HL-60 (cell line): Measurements from ENCODE around the gene HTATIP2.

Source experiments
- DNase-seq, 2 experiments: peaks; one replicate each; pipeline ENCODE4 v3.0.0-alpha.2; 2010 to 2020; ENCODE audit warnings: low read depth in 1 of 2, low spot score in 1 of 2
- H3K27ac ChIP-seq: fragments of 250-450 bp; sonication (Bioruptor Pico); replicated peaks from 2 replicates; pipeline ENCODE4 v1.5.1; 2020; ENCODE audit warnings: mild to moderate bottlenecking, moderate library complexity
- H3K27me3 ChIP-seq: fragments of 250-450 bp; sonication (Bioruptor Pico); 2 replicates; pipeline ENCODE4 v1.5.1; 2021; ENCODE audit warnings: mild to moderate bottlenecking, moderate library complexity; ENCODE audit not compliant: insufficient read depth, poor library complexity, severe bottlenecking
- H3K4me3 ChIP-seq: replicated peaks from 2 replicates; pipeline ENCODE4 v1.5.1; 2011; ENCODE audit warnings: mild to moderate bottlenecking, control low read depth, low read length; ENCODE audit not compliant: insufficient read depth
- CTCF ChIP-seq: IDR thresholded peaks from one replicate; pipeline ENCODE4 v1.5.1; 2011; ENCODE audit warnings: low read length, control low read depth, inconsistent platforms; ENCODE audit not compliant: insufficient read depth
- GABPA ChIP-seq: IDR thresholded peaks from 2 replicates; pipeline ENCODE4 v1.6.1; 2012; ENCODE audit warnings: low read depth
- POLR2AphosphoS5 ChIP-seq: IDR thresholded peaks from 2 replicates; pipeline ENCODE4 v1.6.1; 2012; ENCODE audit warnings: low read depth
- REST ChIP-seq: IDR thresholded peaks from 2 replicates; pipeline ENCODE4 v1.6.1; 2012; ENCODE audit warnings: low read depth; ENCODE audit not compliant: insufficient replicate concordance
- SPI1 ChIP-seq: IDR thresholded peaks from 2 replicates; pipeline ENCODE4 v1.6.1; 2012; ENCODE audit warnings: low read depth, mild to moderate bottlenecking, borderline replicate concordance

Gene HTATIP2

GRCh38 chr11:20367313-20367948 is 3.9 kb downstream of the HTATIP2 start:
- Histone ChIP-seq H3K27ac (no peak overlapping the region), H3K27me3 (no peaks in the 10 kb centered on the region), H3K4me3 (no peak overlapping the region)
- DNase-seq, result peak in 1 of 2 experiments; percentile 28
- TF ChIP-seq REST (no peak), GABPA (no peak), CTCF (no peak)

- Histone ChIP-seq H3K27me3 (no peaks in the 10 kb centered on the region), H3K4me3 (no peak overlapping the region), H3K27ac (no peak overlapping the region)
- TF ChIP-seq REST (no peak), GABPA (no peak), CTCF (no peak), SPI1 (no peak), POLR2AphosphoS5 (no peak)
- DNase-seq, result no peak
These were observed 4.9 kb downstream of the HTATIP2 start for GRCh38 chr11:20368438-20368837.

- H3K4me3 ChIP-seq, result no peak overlapping the region
- no peaks in the 10 kb centered on the region for H3K27me3 ChIP-seq
- no peak overlapping the region for H3K27ac ChIP-seq
- TF ChIP-seq REST (no peak), POLR2AphosphoS5 (no peak), SPI1 (no peak), CTCF (no peak), GABPA (no peak)
- DNase-seq, result no peak
These were observed 6.3 kb downstream of the HTATIP2 start for GRCh38 chr11:20369826-20370225.
